Activated naive CD4-positive, alpha-beta T cell treated with anti-CD3 and anti-CD28 coated beads, Interleukin-2, amount 10 ng/mL, durations not matched to agents 7 days and 5 days (primary cell): Measurements from ENCODE around the gene TRAPPC12.

Source experiments
- CTCF ChIA-PET: fragments of 350-600 bp; sonication (Branson Sonifier 250); formaldehyde crosslinking; loops from one replicate; lab custom pipeline; 2021; ENCODE audit warnings: antibody characterized with exemption; lab: Charles Lee
- DNase-seq: peaks from one replicate; pipeline ENCODE4 v3.0.0-alpha.2; 2020
- H3K27ac Mint-ChIP-seq: one replicate; pipeline ENCODE4 v1.8.0; 2021; ENCODE audit warnings: mild to moderate bottlenecking, moderate library complexity, mixed read lengths
- H3K27me3 Mint-ChIP-seq: one replicate; pipeline ENCODE4 v1.8.0; 2021; ENCODE audit warnings: mild to moderate bottlenecking, mixed read lengths
- H3K36me3 Mint-ChIP-seq: one replicate; pipeline ENCODE4 v1.8.0; 2021; ENCODE audit warnings: mixed read lengths
- H3K4me1 Mint-ChIP-seq: one replicate; pipeline ENCODE4 v1.8.0; 2021; ENCODE audit warnings: mixed read lengths
- H3K4me3 Mint-ChIP-seq: one replicate; pipeline ENCODE4 v1.8.0; 2021; ENCODE audit warnings: mild to moderate bottlenecking, moderate library complexity, mixed read lengths
- H3K9me3 Mint-ChIP-seq: one replicate; pipeline ENCODE4 v1.8.0; 2021; ENCODE audit warnings: mixed read lengths

The TRAPPC12 gene

GRCh38 chr2:3462493-3463104, 83.1 kb downstream of the TRAPPC12 start:
- Mint-ChIP-seq H3K9me3 (no peaks in the 10 kb centered on the region), H3K36me3 (peaks cover 7% of the 10 kb centered on the region), H3K4me3 (no peak overlapping the region), H3K4me1 (peaks cover 14% of the 10 kb centered on the region), H3K27ac (no peak overlapping the region), H3K27me3 (no peaks in the 10 kb centered on the region)
- peak; percentile 9 for DNase-seq
- CTCF ChIA-PET, result interaction anchor here (0.7 to 2.2 kb wide), 11 partner anchors 8 to 190 kb away, joined by 3 to 15 read pairs (median 5); no protein-coding TSS in a partner anchor

- Mint-ChIP-seq H3K9me3 (no peaks in the 10 kb centered on the region), H3K4me1 (peaks cover 13% of the 10 kb centered on the region), H3K4me3 (no peak overlapping the region), H3K27ac (no peak overlapping the region), H3K36me3 (peaks cover 12% of the 10 kb centered on the region), H3K27me3 (no peaks in the 10 kb centered on the region)
- CTCF ChIA-PET, result interaction anchor here (1.1 to 2.2 kb wide), 5 partner anchors 21 to 189 kb away, joined by 3 to 15 read pairs (median 8); no protein-coding TSS in a partner anchor
- peak; percentile 14 for DNase-seq
Observed at GRCh38 chr2:3463186-3463835, 83.8 kb downstream of the TRAPPC12 start.

GRCh38 chr2:3463944-3464343, 84.5 kb downstream of the TRAPPC12 start:
- CTCF ChIA-PET, result interaction anchor here (2.2 kb wide), 1 partner anchor 42 kb away, joined by 15 read pairs; no protein-coding TSS in a partner anchor
- Mint-ChIP-seq H3K36me3 (peaks cover 13% of the 10 kb centered on the region), H3K4me1 (peaks cover 11% of the 10 kb centered on the region), H3K27me3 (no peaks in the 10 kb centered on the region), H3K4me3 (no peak overlapping the region), H3K27ac (peak overlapping the region; percentile 5), H3K9me3 (no peaks in the 10 kb centered on the region)
- DNase-seq, result peak; percentile 17

- Mint-ChIP-seq H3K9me3 (no peaks in the 10 kb centered on the region), H3K4me1 (peaks cover 11% of the 10 kb centered on the region), H3K27ac (no peak overlapping the region), H3K36me3 (peaks cover 13% of the 10 kb centered on the region), H3K27me3 (no peaks in the 10 kb centered on the region), H3K4me3 (no peak overlapping the region)
- peak; percentile 17 for DNase-seq
- CTCF ChIA-PET, result no interaction called here
Observed at GRCh38 chr2:3464401-3465005, 85.0 kb downstream of the TRAPPC12 start.

- peak; percentile 14 for DNase-seq
- H3K4me3 Mint-ChIP-seq, result no peak overlapping the region
- H3K27me3 Mint-ChIP-seq, result no peaks in the 10 kb centered on the region
- CTCF ChIA-PET, result no interaction called here
- no peak overlapping the region for H3K27ac Mint-ChIP-seq
- peaks cover 13% of the 10 kb centered on the region for H3K36me3 Mint-ChIP-seq
- H3K4me1 Mint-ChIP-seq, result peaks cover 11% of the 10 kb centered on the region
- H3K9me3 Mint-ChIP-seq, result no peaks in the 10 kb centered on the region
Observed at GRCh38 chr2:3465328-3465727, 85.8 kb downstream of the TRAPPC12 start.

GRCh38 chr2:3465844-3466481, 86.5 kb downstream of the TRAPPC12 start:
- CTCF ChIA-PET, result interaction anchor here (1.0 kb wide), 1 partner anchor 10 kb away, joined by 3 read pairs; no protein-coding TSS in a partner anchor
- Mint-ChIP-seq H3K4me1 (peaks cover 9% of the 10 kb centered on the region), H3K27ac (no peak overlapping the region), H3K27me3 (no peaks in the 10 kb centered on the region), H3K36me3 (peaks cover 13% of the 10 kb centered on the region), H3K4me3 (no peak overlapping the region), H3K9me3 (no peaks in the 10 kb centered on the region)
- DNase-seq, result no peak

GRCh38 chr2:3466482-3466863, 87.0 kb downstream of the TRAPPC12 start:
- CTCF ChIA-PET, result interaction anchor here (1.0 kb wide), 1 partner anchor 11 kb away, joined by 3 read pairs; no protein-coding TSS in a partner anchor
- H3K4me3 Mint-ChIP-seq, result no peak overlapping the region
- H3K36me3 Mint-ChIP-seq, result peaks cover 13% of the 10 kb centered on the region
- no peaks in the 10 kb centered on the region for H3K9me3 Mint-ChIP-seq
- H3K4me1 Mint-ChIP-seq, result peaks cover 6% of the 10 kb centered on the region
- no peaks in the 10 kb centered on the region for H3K27me3 Mint-ChIP-seq
- no peak overlapping the region for H3K27ac Mint-ChIP-seq
- DNase-seq, result no peak

GRCh38 chr2:3466966-3467365, 87.5 kb downstream of the TRAPPC12 start:
- Mint-ChIP-seq H3K9me3 (no peaks in the 10 kb centered on the region), H3K4me3 (no peak overlapping the region), H3K4me1 (peaks cover 2% of the 10 kb centered on the region), H3K36me3 (peaks cover 13% of the 10 kb centered on the region), H3K27ac (no peak overlapping the region), H3K27me3 (no peaks in the 10 kb centered on the region)
- CTCF ChIA-PET, result interaction anchor here (1.0 kb wide), 1 partner anchor 11 kb away, joined by 3 read pairs; no protein-coding TSS in a partner anchor
- no peak for DNase-seq

GRCh38 chr2:3467654-3468053, 88.2 kb downstream of the TRAPPC12 start:
- CTCF ChIA-PET, result no interaction called here
- H3K4me3 Mint-ChIP-seq, result no peak overlapping the region
- no peak for DNase-seq
- H3K36me3 Mint-ChIP-seq, result peaks cover 13% of the 10 kb centered on the region
- no peaks in the 10 kb centered on the region for H3K4me1 Mint-ChIP-seq
- no peaks in the 10 kb centered on the region for H3K9me3 Mint-ChIP-seq
- H3K27ac Mint-ChIP-seq, result no peak overlapping the region
- H3K27me3 Mint-ChIP-seq, result no peaks in the 10 kb centered on the region

GRCh38 chr2:3468296-3468988, 88.9 kb downstream of the TRAPPC12 start:
- no peak overlapping the region for H3K27ac Mint-ChIP-seq
- H3K36me3 Mint-ChIP-seq, result peaks cover 13% of the 10 kb centered on the region
- no peak for DNase-seq
- no peak overlapping the region for H3K4me3 Mint-ChIP-seq
- no peaks in the 10 kb centered on the region for H3K4me1 Mint-ChIP-seq
- CTCF ChIA-PET, result no interaction called here
- H3K9me3 Mint-ChIP-seq, result no peaks in the 10 kb centered on the region
- no peaks in the 10 kb centered on the region for H3K27me3 Mint-ChIP-seq

- no peak for DNase-seq
- Mint-ChIP-seq H3K9me3 (no peaks in the 10 kb centered on the region), H3K36me3 (peaks cover 13% of the 10 kb centered on the region), H3K4me1 (no peaks in the 10 kb centered on the region), H3K27me3 (no peaks in the 10 kb centered on the region), H3K4me3 (no peak overlapping the region), H3K27ac (no peak overlapping the region)
- CTCF ChIA-PET, result no interaction called here
Observed at GRCh38 chr2:3469486-3469885, 90.0 kb downstream of the TRAPPC12 start.

GRCh38 chr2:3470166-3470651, 90.7 kb downstream of the TRAPPC12 start:
- Mint-ChIP-seq H3K27me3 (no peaks in the 10 kb centered on the region), H3K36me3 (peaks cover 11% of the 10 kb centered on the region), H3K4me3 (no peak overlapping the region), H3K9me3 (no peaks in the 10 kb centered on the region), H3K4me1 (no peaks in the 10 kb centered on the region), H3K27ac (no peak overlapping the region)
- no peak for DNase-seq
- CTCF ChIA-PET, result interaction anchor here (1.2 kb wide), 1 partner anchor 8 kb away, joined by 6 read pairs; no protein-coding TSS in a partner anchor

- Mint-ChIP-seq H3K4me1 (no peaks in the 10 kb centered on the region), H3K9me3 (no peaks in the 10 kb centered on the region), H3K27me3 (no peaks in the 10 kb centered on the region), H3K4me3 (no peak overlapping the region), H3K36me3 (peaks cover 11% of the 10 kb centered on the region), H3K27ac (peak overlapping the region; percentile 28)
- CTCF ChIA-PET, result interaction anchor here (1.2 kb wide), 1 partner anchor 9 kb away, joined by 6 read pairs; no protein-coding TSS in a partner anchor
- DNase-seq, result no peak
Observed at GRCh38 chr2:3470856-3471737, 91.6 kb downstream of the TRAPPC12 start.
